HCT116 (cell line): ENCODE results near the gene ARMH1. TPM values are rescaled to one million over a fixed set of nuclear protein-coding genes. Genes with fewer than 3 reads are reported as not detected.

Experiments
- ATAC-seq: fragments of 200-7000 bp; cut with Tn5 transposase; 2 replicates; pipeline ENCODE4 v1.9.1; 2020; ENCODE audit warnings: mild to moderate bottlenecking, moderate library complexity
- BruUV-seq: library from RNA; stranded (reverse); fragments of 400-500 nt; replicated peaks from 2 replicates; lab custom pipeline; 2021; lab: Mats Ljungman, UMichigan
- CTCF ChIA-PET: fragments of 300-600 bp; sonication (Branson Sonifier 250); formaldehyde crosslinking; loops from one replicate; lab custom pipeline; 2021; ENCODE audit warnings: antibody characterized with exemption; lab: Charles Lee
- POLR2A ChIA-PET: fragments of 300-600, 350-600 bp; sonication (Branson Sonifier 250); formaldehyde crosslinking; loops from one replicate; lab custom pipeline; 2021; ENCODE audit warnings: antibody characterized with exemption; lab: Charles Lee
- RAD21 ChIA-PET, 2 experiments: fragments of 300-600 bp; sonication (Branson Sonifier 250); formaldehyde crosslinking; loops; one replicate each; lab custom pipeline; 2023; ENCODE audit warnings: low total read pairs in 2 of 2; ENCODE audit not compliant: uncharacterized antibody in 2 of 2, unreplicated experiment in 2 of 2, low non-redundant PET in 1 of 2; lab: Charles Lee
- DNase-seq: peaks from one replicate; pipeline ENCODE4 v3.0.0-alpha.2; 2010; ENCODE audit warnings: low read depth, low spot score
- H2AFZ ChIP-seq: fragments of 200-600 bp; shearing (Covaris generic), sonication (generic); 2 replicates; pipeline ENCODE4 v1.6.1; 2017; ENCODE audit warnings: low read depth, mixed run types, mixed read lengths, antibody characterized with exemption, low read length; ENCODE audit not compliant: poor library complexity, severe bottlenecking
- H3K27ac ChIP-seq: 2 replicates; pipeline ENCODE4 v1.5.1; 2012; ENCODE audit warnings: low read depth, low read length
- H3K27me3 ChIP-seq: fragments of 200-600 bp; sonication (generic); 2 replicates; pipeline ENCODE4 v1.6.1; 2016; ENCODE audit warnings: mixed run types, low read length, mixed read lengths; ENCODE audit not compliant: insufficient read depth
- H3K36me3 ChIP-seq, 2 experiments: fragments of 200-500 bp in 1 of 2; fragments of 200-600 bp in 1 of 2; sonication (Bioruptor generic) in 1 of 2; sonication (generic) in 1 of 2; 2 replicates each; pipeline versions ENCODE4 v1.5.1 to v1.6.1; 2014 to 2016; ENCODE audit warnings: low read length in 2 of 2, inconsistent platforms in 1 of 2, mixed read lengths in 1 of 2, mixed run types in 1 of 2; ENCODE audit not compliant: insufficient read depth in 2 of 2, control insufficient read depth in 1 of 2
- H3K4me1 ChIP-seq, 2 experiments: fragments of 200-600 bp in 1 of 2; sonication (generic) in 1 of 2; 2 replicates each; pipeline versions ENCODE4 v1.5.1 to v1.6.1; 2012 to 2017; ENCODE audit warnings: low read length in 2 of 2, inconsistent platforms in 1 of 2, mild to moderate bottlenecking in 1 of 2, mixed read lengths in 1 of 2, mixed run types in 1 of 2, moderate library complexity in 1 of 2; ENCODE audit not compliant: insufficient read depth in 2 of 2, control insufficient read depth in 1 of 2
- H3K4me2 ChIP-seq: fragments of 200-600 bp; sonication (generic); 2 replicates; pipeline ENCODE4 v1.6.1; 2017; ENCODE audit warnings: mixed run types, low read length, mixed read lengths
- H3K4me3 ChIP-seq, 2 experiments: fragments of 200-600 bp in 1 of 2; sonication (generic) in 1 of 2; replicated peaks in 1 of 2; 2 replicates each; pipeline ENCODE4 v1.5.1; 2011 to 2016; ENCODE audit warnings: low read length in 2 of 2, control low read depth in 1 of 2, low read depth in 1 of 2, mild to moderate bottlenecking in 1 of 2, mixed read lengths in 1 of 2, mixed run types in 1 of 2
- H3K79me2 ChIP-seq: fragments of 200-600 bp; sonication (generic); 2 replicates; pipeline ENCODE4 v1.6.1; 2017; ENCODE audit warnings: mild to moderate bottlenecking, mixed run types, low read length, moderate library complexity, mixed read lengths; ENCODE audit not compliant: insufficient read depth
- H3K9ac ChIP-seq: fragments of 200-600 bp; sonication (generic); 2 replicates; pipeline ENCODE4 v1.6.1; 2016; ENCODE audit warnings: low read length, mixed read lengths
- H3K9me2 ChIP-seq: fragments of 200-600 bp; sonication (generic), shearing (Covaris generic); 2 replicates; pipeline ENCODE4 v1.6.1; 2017; ENCODE audit warnings: mixed run types, mild to moderate bottlenecking, moderate library complexity; ENCODE audit not compliant: insufficient read depth
- H3K9me3 ChIP-seq, 2 experiments: fragments of 200-500 bp in 1 of 2; fragments of 200-600 bp in 1 of 2; sonication (Bioruptor generic) in 1 of 2; sonication (generic) in 1 of 2; 2 replicates each; pipeline ENCODE4 v1.6.1; 2014 to 2017; ENCODE audit warnings: low read length in 2 of 2, mixed read lengths in 2 of 2, inconsistent platforms in 1 of 2, low read depth in 1 of 2, mild to moderate bottlenecking in 1 of 2, mixed run types in 1 of 2, moderate library complexity in 1 of 2; ENCODE audit not compliant: control insufficient read depth in 1 of 2, insufficient read depth in 1 of 2
- H4K20me1 ChIP-seq: fragments of 200-600 bp; sonication (generic), shearing (Covaris generic); 2 replicates; pipeline ENCODE4 v1.6.1; 2017; ENCODE audit warnings: mixed run types, mild to moderate bottlenecking, moderate library complexity; ENCODE audit not compliant: insufficient read depth
- JUND ChIP-seq: IDR thresholded peaks from 2 replicates; pipeline ENCODE4 v1.6.1; 2012
- POLR2A ChIP-seq: IDR thresholded peaks from 2 replicates; pipeline ENCODE4 v1.7.0; 2011; ENCODE audit warnings: borderline replicate concordance; ENCODE audit not compliant: insufficient read depth, insufficient read length; ENCODE audit errors: extremely low read depth
- RAD21 ChIP-seq: IDR thresholded peaks from 2 replicates; pipeline ENCODE4 v1.6.1; 2012; ENCODE audit warnings: low read depth, mild to moderate bottlenecking
- TCF7L2 ChIP-seq: IDR thresholded peaks from 2 replicates; pipeline ENCODE4 v1.7.0; 2011; ENCODE audit warnings: borderline replicate concordance, inconsistent platforms; ENCODE audit not compliant: insufficient read depth, insufficient read length; ENCODE audit errors: extremely low read depth
- intact Hi-C: fragments of 100-400 bp; cut with micrococcal nuclease; formaldehyde crosslinking; loops from 2 replicates; pipeline ENCODE4 v1.10.0; 2022
- total RNA-seq: library from RNA; stranded (reverse); gene quantifications from one replicate; pipeline ENCODE4 v1.2.1, GENCODE V29; 2021; ENCODE audit not compliant: unreplicated experiment
- TF ChIP-seq, protein P1 (sequence below), 3 experiments: fragments of 200-600 bp in 1 of 3; sonication (generic) in 1 of 3; IDR thresholded peaks in 2 of 3; conservative IDR thresholded peaks in 1 of 3; 2 replicates each; pipeline ENCODE4 v1.5.1; 2012 to 2017; ENCODE audit warnings: low read depth in 2 of 3, low read length in 2 of 3, antibody characterized with exemption in 1 of 3, borderline replicate concordance in 1 of 3, control low read depth in 1 of 3, mild to moderate bottlenecking in 1 of 3, mixed read lengths in 1 of 3, mixed run types in 1 of 3, moderate library complexity in 1 of 3; ENCODE audit not compliant: insufficient read depth in 1 of 3

Gene ARMH1
- total RNA-seq, 1 experiment from 2014 or later, result 3.2 TPM

GRCh38 chr1:44670751-44671640, 3.5 kb upstream of the ARMH1 start:
- TF ChIP-seq, protein P1, sequence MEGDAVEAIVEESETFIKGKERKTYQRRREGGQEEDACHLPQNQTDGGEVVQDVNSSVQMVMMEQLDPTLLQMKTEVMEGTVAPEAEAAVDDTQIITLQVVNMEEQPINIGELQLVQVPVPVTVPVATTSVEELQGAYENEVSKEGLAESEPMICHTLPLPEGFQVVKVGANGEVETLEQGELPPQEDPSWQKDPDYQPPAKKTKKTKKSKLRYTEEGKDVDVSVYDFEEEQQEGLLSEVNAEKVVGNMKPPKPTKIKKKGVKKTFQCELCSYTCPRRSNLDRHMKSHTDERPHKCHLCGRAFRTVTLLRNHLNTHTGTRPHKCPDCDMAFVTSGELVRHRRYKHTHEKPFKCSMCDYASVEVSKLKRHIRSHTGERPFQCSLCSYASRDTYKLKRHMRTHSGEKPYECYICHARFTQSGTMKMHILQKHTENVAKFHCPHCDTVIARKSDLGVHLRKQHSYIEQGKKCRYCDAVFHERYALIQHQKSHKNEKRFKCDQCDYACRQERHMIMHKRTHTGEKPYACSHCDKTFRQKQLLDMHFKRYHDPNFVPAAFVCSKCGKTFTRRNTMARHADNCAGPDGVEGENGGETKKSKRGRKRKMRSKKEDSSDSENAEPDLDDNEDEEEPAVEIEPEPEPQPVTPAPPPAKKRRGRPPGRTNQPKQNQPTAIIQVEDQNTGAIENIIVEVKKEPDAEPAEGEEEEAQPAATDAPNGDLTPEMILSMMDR (IDR thresholded peaks at IDR 0.05 in 2 of 3, conservative IDR thresholded peaks at IDR 0.05 in 1 of 3; ENCODE audit: borderline replicate concordance in 1 of 3, insufficient read depth in 1 of 3, low read depth in 2 of 3, low read length in 2 of 3), result no peak
- TF ChIP-seq POLR2A, result no peak
- TF ChIP-seq RAD21, result no peak
- no peak for TF ChIP-seq TCF7L2
- no peak for TF ChIP-seq JUND
- TF ChIP-seq, all 23 proteins: peak for 0
- H4K20me1 ChIP-seq, result no peaks in the 10 kb centered on the region
- no TSS peak for BruUV-seq
- no peak overlapping the region for H3K9ac ChIP-seq
- ChIA-PET POLR2A (no interaction called here), CTCF (interaction anchor here (0.9 kb wide), 1 partner anchor 18 kb away, joined by 3 read pairs; no protein-coding TSS in a partner anchor), RAD21 (no interaction called here)
- H3K27me3 ChIP-seq, result no peaks in the 10 kb centered on the region
- no peaks in the 10 kb centered on the region for H3K9me3 ChIP-seq
- no peak overlapping the region for H2AFZ ChIP-seq
- ATAC-seq (no peak), DNase-seq (no peak)
- no peak overlapping the region for H3K4me3 ChIP-seq
- H3K27ac ChIP-seq, result no peak overlapping the region
- H3K36me3 ChIP-seq, result no peaks in the 10 kb centered on the region
- no peaks in the 10 kb centered on the region for H3K9me2 ChIP-seq
- no peaks in the 10 kb centered on the region for H3K79me2 ChIP-seq
- no peak overlapping the region for H3K4me2 ChIP-seq
- peaks cover 12 to 27% of the 10 kb centered on the region in 2 experiments for H3K4me1 ChIP-seq
- intact Hi-C loops, result no loop called here
